HepG2 (cell line): ENCODE data around the gene CYP19A1. TPM values are rescaled to one million over a fixed set of nuclear protein-coding genes. Genes with fewer than 3 reads are reported as not detected.

Experiments
- ATAC-seq: fragments of 200-7000 bp; cut with Tn5 transposase; 3 replicates; pipeline ENCODE4 v1.9.1; 2020; ENCODE audit warnings: mild to moderate bottlenecking, moderate library complexity
- BruUV-seq: library from RNA; stranded (reverse); fragments of 400-500 nt; replicated peaks from 2 replicates; lab custom pipeline; 2021; lab: Mats Ljungman, UMichigan
- CTCF ChIA-PET: fragments of 300-600 bp; formaldehyde crosslinking; extraction: SDS; loops from one replicate; lab custom pipeline; 2021; ENCODE audit warnings: low total read pairs, inconsistent platforms, low intra/inter-chr PET ratio; lab: Yijun Ruan, JAX
- POLR2A ChIA-PET: fragments of 350-600 bp; sonication (Branson Sonifier 250); formaldehyde crosslinking; loops from one replicate; lab custom pipeline; 2020; ENCODE audit warnings: antibody characterized with exemption, inconsistent platforms; lab: Yijun Ruan, JAX
- DNase-seq: peaks from one replicate; pipeline ENCODE4 v3.0.0-alpha.2; 2015; ENCODE audit warnings: low spot score
- FAIRE-seq: peaks from 3 replicates; lab custom pipeline; 2011; peaks lifted over from hg19 to GRCh38; lab: Jason Lieb, UNC
- H2AFZ ChIP-seq: one replicate; pipeline ENCODE4 v1.6.1; 2011; ENCODE audit warnings: low read length, inconsistent platforms
- H3K27ac ChIP-seq: fragments of 300-600 bp; 3 replicates; pipeline ENCODE4 v1.8.0; 2011; ENCODE audit warnings: mixed run types, mild to moderate bottlenecking, mixed read lengths, low read length, inconsistent platforms; ENCODE audit not compliant: insufficient read depth; ENCODE audit errors: extremely low read length
- H3K27me3 ChIP-seq, 2 experiments: fragments of 200-600 bp in 1 of 2; 2 replicates in 1 of 2; 3 replicates in 1 of 2; pipeline versions ENCODE4 v1.6.0 to v1.8.0; 2011; ENCODE audit warnings: low read length in 2 of 2, mild to moderate bottlenecking in 2 of 2, moderate library complexity in 2 of 2, inconsistent platforms in 1 of 2; ENCODE audit not compliant: insufficient read depth in 2 of 2, control insufficient read depth in 1 of 2
- H3K36me3 ChIP-seq, 2 experiments: fragments of 200-600 bp in 1 of 2; replicated peaks in 1 of 2; 2 replicates in 1 of 2; 3 replicates in 1 of 2; pipeline versions ENCODE4 v1.5.1 to v1.8.0; 2011; ENCODE audit warnings: low read length in 2 of 2, inconsistent platforms in 1 of 2; ENCODE audit not compliant: insufficient read depth in 2 of 2, control insufficient read depth in 1 of 2
- H3K4me1 ChIP-seq: 2 replicates; pipeline ENCODE4 v1.5.1; 2012; ENCODE audit warnings: low read length, inconsistent platforms; ENCODE audit not compliant: insufficient read depth
- H3K4me2 ChIP-seq: 2 replicates; pipeline ENCODE4 v1.6.0; 2011; ENCODE audit warnings: low read depth, low read length, inconsistent platforms
- H3K4me3 ChIP-seq, 3 experiments: fragments of 200-600 bp in 1 of 3; sonication (generic), shearing (Covaris generic) in 1 of 3; replicated peaks in 1 of 3; 2 replicates each; pipeline ENCODE4 v1.5.1; 2011 to 2016; ENCODE audit warnings: low read length in 3 of 3, inconsistent platforms in 2 of 3, low read depth in 2 of 3, mild to moderate bottlenecking in 2 of 3, control low read depth in 1 of 3, mixed read lengths in 1 of 3; ENCODE audit not compliant: insufficient read depth in 1 of 3
- H3K79me2 ChIP-seq: one replicate; pipeline ENCODE4 v1.6.1; 2011; ENCODE audit warnings: low read length, inconsistent platforms; ENCODE audit not compliant: insufficient read depth
- H3K9ac ChIP-seq: 2 replicates; pipeline ENCODE4 v1.6.0; 2011; ENCODE audit warnings: mild to moderate bottlenecking, low read depth, low read length, inconsistent platforms; ENCODE audit not compliant: insufficient read depth
- H3K9me3 ChIP-seq: 2 replicates; pipeline ENCODE4 v1.5.1; 2012; ENCODE audit warnings: mild to moderate bottlenecking, low read length
- H4K20me1 ChIP-seq: 2 replicates; pipeline ENCODE4 v1.6.0; 2011; ENCODE audit warnings: inconsistent platforms, mild to moderate bottlenecking, low read length, moderate library complexity; ENCODE audit not compliant: insufficient read depth
- CBX5 ChIP-seq: sonication (generic); formaldehyde crosslinking; IDR thresholded peaks from 2 replicates; pipeline ENCODE4 v1.4.0; 2020; ENCODE audit warnings: missing genetic modification reagents, borderline replicate concordance
- CTCF ChIP-seq: sonication (generic); formaldehyde crosslinking; IDR thresholded peaks from 2 replicates; pipeline ENCODE4 v1.5.0; 2020; ENCODE audit warnings: mild to moderate bottlenecking, missing genetic modification reagents, moderate library complexity
- FOXP1 ChIP-seq, 2 experiments: fragments of 450-650 bp in 1 of 2; IDR thresholded peaks; 2 replicates each; pipeline ENCODE4 v1.6.1; 2017 to 2018; ENCODE audit warnings: antibody characterized with exemption in 1 of 2
- IKZF1 ChIP-seq: fragments of 450-650 bp; IDR thresholded peaks from 2 replicates; pipeline ENCODE4 v1.7.1; 2016
- KAT7 ChIP-seq: IDR thresholded peaks from 2 replicates; pipeline ENCODE4 v1.6.1; 2018; ENCODE audit warnings: borderline replicate concordance, missing compliant biosample characterization
- KIAA2018 ChIP-seq: sonication (generic); formaldehyde crosslinking; IDR thresholded peaks from 2 replicates; pipeline ENCODE4 v1.5.0; 2020; ENCODE audit warnings: mild to moderate bottlenecking, missing genetic modification reagents, borderline replicate concordance
- KLF9 ChIP-seq: IDR thresholded peaks from 2 replicates; pipeline ENCODE4 v1.6.1; 2016; ENCODE audit warnings: low read depth
- PITX1 ChIP-seq: sonication (generic); formaldehyde crosslinking; IDR thresholded peaks from 2 replicates; pipeline ENCODE4 v1.5.1; 2020; ENCODE audit warnings: mild to moderate bottlenecking, missing genetic modification reagents
- PREB ChIP-seq: sonication (generic); formaldehyde crosslinking; IDR thresholded peaks from 2 replicates; pipeline ENCODE4 v1.4.0; 2020; ENCODE audit warnings: missing genetic modification reagents
- ZKSCAN1 ChIP-seq: fragments of 150-350 bp; IDR thresholded peaks from 2 replicates; pipeline ENCODE4 v1.6.1; 2014; ENCODE audit warnings: low read length
- ZNF558 ChIP-seq: sonication (generic); formaldehyde crosslinking; IDR thresholded peaks from 2 replicates; pipeline ENCODE4 v1.9.0; 2022; ENCODE audit warnings: mild to moderate bottlenecking, missing genetic modification reagents, borderline replicate concordance
- ZNF678 ChIP-seq: sonication (generic); formaldehyde crosslinking; IDR thresholded peaks from 2 replicates; pipeline ENCODE4 v1.4.0; 2020; ENCODE audit warnings: mild to moderate bottlenecking, missing genetic modification reagents
- ZNF841 ChIP-seq: sonication (generic); formaldehyde crosslinking; IDR thresholded peaks from 2 replicates; pipeline ENCODE4 v1.8.1; 2023; ENCODE audit warnings: missing genetic modification reagents, borderline replicate concordance
- WGBS: methylation state at CpG from one replicate; pipeline ENCODE4 v1.1.6; 2017; ENCODE audit warnings: low lambda C conversion rate; 5-methylcytosine and 5-hydroxymethylcytosine counted together
- in situ Hi-C: cut with HindIII; loops from 2 replicates; pipeline ENCODE4 v1.10.0; 2017; ENCODE audit warnings: low pct_unique_long_range_greater_than_20kb; ENCODE audit not compliant: extremely low pct_ligation_motif_present
- intact Hi-C: fragments of 100-400 bp; cut with micrococcal nuclease; formaldehyde crosslinking; loops from one replicate; pipeline ENCODE4 v1.10.0; 2022; ENCODE audit not compliant: unreplicated experiment
- polyA plus RNA-seq, 8 experiments: library from polyadenylated mRNA; depleted of rRNA in 3 of 8; stranded (reverse) in 7 of 8; unstranded in 1 of 8; fragments of >200 nt; fragmentation: Illumina TruSeq in 4 of 8; extraction: Trizol in 4 of 8; gene quantifications; 2 replicates each; pipeline versions ENCODE4 v1.2.1 to v1.2.3, GENCODE V29; 2011 to 2016; ENCODE audit warnings: low read depth in 4 of 8, missing spikeins in 1 of 8, mixed read lengths in 1 of 8; ENCODE audit not compliant: insufficient read depth in 1 of 8
- total RNA-seq, 5 experiments: library from RNA; depleted of rRNA; stranded (reverse); fragments of >200 nt; fragmentation: Illumina TruSeq; extraction: Trizol; gene quantifications; 2 replicates each; pipeline ENCODE4 v1.2.3, GENCODE V29; 2016; ENCODE audit warnings: low read depth in 1 of 5

The CYP19A1 gene
- total and polyA plus RNA-seq, 2 of the 13 experiments (the other 11 are each of a cell fraction or from before 2014, with no cell fraction given): 10.9 to 23.0 TPM

GRCh38 chr15:51356983-51357382 is 18.6 kb upstream of the CYP19A1 start:
- Histone ChIP-seq H4K20me1 (no peaks in the 10 kb centered on the region), H2AFZ (no peak overlapping the region), H3K36me3 (no peaks in the 10 kb centered on the region)

More at GRCh38 chr15:51356983-51357382, 18.6 kb upstream of the CYP19A1 start:
- no peak for ATAC-seq
- H3K9ac ChIP-seq: no peak overlapping the region
- no peak for FAIRE-seq
- intact Hi-C loops (no loop called here), in situ Hi-C loops (no loop called here)
- no peaks in the 10 kb centered on the region for H3K9me3 ChIP-seq
- no peak for DNase-seq
- ChIA-PET CTCF (no interaction called here), POLR2A (no interaction called here)
- no peak overlapping the region for H3K27ac ChIP-seq
- no peak overlapping the region for H3K4me3 ChIP-seq
- peaks cover 8% of the 10 kb centered on the region; the same call in 1 of the 2 replicates for H3K4me1 ChIP-seq
- no peak for TF ChIP-seq ZNF841 (CRISPR knock-in tag)
- no peak for TF ChIP-seq CTCF
- TF ChIP-seq KAT7 (CRISPR knock-in tag): no peak
- TF ChIP-seq ZKSCAN1: no peak
- no peak for TF ChIP-seq IKZF1
- TF ChIP-seq ZNF678 (CRISPR knock-in tag): no peak
- no peak for TF ChIP-seq KIAA2018
- no peak for TF ChIP-seq KLF9 (CRISPR knock-in tag)
- no peak for TF ChIP-seq CBX5 (CRISPR knock-in tag)
- TF ChIP-seq FOXP1 (IDR thresholded peaks at IDR 0.05): no peak
- no peak for TF ChIP-seq FOXP1 (CRISPR knock-in tag; IDR thresholded peaks at IDR 0.05)
- TF ChIP-seq PREB (CRISPR knock-in tag): no peak
- no peak for TF ChIP-seq PITX1 (CRISPR knock-in tag)
- TF ChIP-seq ZNF558: no peak
- TF ChIP-seq, all 625 proteins: peak for 0
- Histone ChIP-seq H3K27me3 (no peaks in the 10 kb centered on the region), H3K4me2 (0 out of 2 replicates have a peak overlapping the region, but pooled peaks have one; percentile 1), H3K79me2 (no peaks in the 10 kb centered on the region)
- WGBS: 88% methylated on average over 6 of the region's 6 CpGs
- no TSS peak for BruUV-seq
